Pancreas (tissue), 10 donors: ENCODE data around the gene CA4. TPM values are rescaled to one million over a fixed set of nuclear protein-coding genes. Genes with fewer than 3 reads are reported as not detected.
"Not testable (repeated sequence)": the region's sequence is repeated elsewhere in the genome, so short reads cannot be mapped to it uniquely, and the experiment has no call there.

Experiments
- ATAC-seq, 4 donors: fragments of 200-7000 bp; cut with Tn5 transposase; one replicate each; pipeline versions ENCODE4 v1.8.0 to v1.9.1; 2020; ENCODE audit warnings: mild to moderate bottlenecking in 4 of 4, moderate library complexity in 4 of 4
- DNase-seq, 6 donors: peaks; one replicate each; pipeline ENCODE4 v3.0.0-alpha.2; 2020
- FAIRE-seq: peaks from 2 replicates; lab custom pipeline; 2012; peaks lifted over from hg19 to GRCh38; lab: Jason Lieb, UNC
- H3K27ac ChIP-seq, 4 donors: fragments of 200-600 bp; sonication (generic); 1 replicate in 3 of 4; 2 replicates in 1 of 4; pipeline versions ENCODE4 v1.5.0 to v1.8.0; 2020
- H3K27me3 ChIP-seq, 4 donors: fragments of 200-600 bp; one replicate each; pipeline ENCODE4 v1.8.0; 2021
- H3K36me3 ChIP-seq, 3 donors: fragments of 200-600 bp; sonication (generic) in 1 of 3; one replicate each; pipeline versions ENCODE4 v1.5.0 to v1.8.0; 2020 to 2021
- H3K4me1 ChIP-seq, 3 donors: fragments of 200-600 bp; one replicate each; pipeline ENCODE4 v1.8.0; 2021
- H3K4me3 ChIP-seq, 4 donors: fragments of 200-600 bp; sonication (generic) in 2 of 4; one replicate each; pipeline versions ENCODE4 v1.5.0 to v1.8.0; 2020 to 2021
- H3K9me3 ChIP-seq, 4 donors: fragments of 200-600 bp; one replicate each; pipeline ENCODE4 v1.8.0; 2021
- WGBS, 2 donors: extraction: QIAGEN DNeasy Blood & Tissue Kit; methylation state at CpG; one replicate each; pipeline ENCODE4 v1.1.7; 2013; 5-methylcytosine and 5-hydroxymethylcytosine counted together
- intact Hi-C, 3 donors: fragments of 100-400 bp; cut with DNase I; formaldehyde crosslinking; loops; one replicate each; pipeline versions ENCODE4 v1.11.1 to v1.14.2; 2022
- polyA plus RNA-seq, 2 donors: library from polyadenylated mRNA; stranded (reverse); fragments of 200-250 nt; gene quantifications; one replicate each; pipeline ENCODE4 v1.2.3, GENCODE V29; 2013
- total RNA-seq, 6 donors: library from RNA; stranded (reverse); fragmentation: NEBNext Ultra II Directional in 4 of 6; extraction: Animal tissue kit (Norgen Biotek cat#: 25700) in 4 of 6; gene quantifications; one replicate each; pipeline versions ENCODE4 v1.2.1 to v1.2.4, GENCODE V29; 2021 to 2023
- TF ChIP-seq, protein P1 (sequence below), 4 donors: fragments of 200-600 bp; sonication (generic) in 3 of 4; IDR thresholded peaks; one replicate each; pipeline versions ENCODE4 v1.5.0 to v1.8.0; 2021; ENCODE audit warnings: antibody characterized with exemption in 4 of 4
- donor health status: healthy with polysubstance abuse.
- donor health status: DM: no; HTN: no; CAD: no; lungs with moderate emphysema.
- donor health status: DM: no; HTN: no; CAD: no.
- donor health status: control.
- donor health status: control.
- donor health status: Bipolar disorder and iron deficiency.
- donor health status: DM: yes; HTN: yes; CAD: no.
- donor health status: DM: no; HTN: no; CAD: no.
- donor health status: DM: no; HTN: no; CAD: no.
- donor health status: DM: yes; HTN: yes; CAD: no.

Gene CA4
- 10 to 100 TPM in 5 of 6 donors, 1 to 10 TPM in 1; 7.5 to 22.5 (median 18.5) TPM for total RNA-seq
- polyA plus RNA-seq: 10 to 100 TPM; 32.0 to 75.7 TPM

DNA sequence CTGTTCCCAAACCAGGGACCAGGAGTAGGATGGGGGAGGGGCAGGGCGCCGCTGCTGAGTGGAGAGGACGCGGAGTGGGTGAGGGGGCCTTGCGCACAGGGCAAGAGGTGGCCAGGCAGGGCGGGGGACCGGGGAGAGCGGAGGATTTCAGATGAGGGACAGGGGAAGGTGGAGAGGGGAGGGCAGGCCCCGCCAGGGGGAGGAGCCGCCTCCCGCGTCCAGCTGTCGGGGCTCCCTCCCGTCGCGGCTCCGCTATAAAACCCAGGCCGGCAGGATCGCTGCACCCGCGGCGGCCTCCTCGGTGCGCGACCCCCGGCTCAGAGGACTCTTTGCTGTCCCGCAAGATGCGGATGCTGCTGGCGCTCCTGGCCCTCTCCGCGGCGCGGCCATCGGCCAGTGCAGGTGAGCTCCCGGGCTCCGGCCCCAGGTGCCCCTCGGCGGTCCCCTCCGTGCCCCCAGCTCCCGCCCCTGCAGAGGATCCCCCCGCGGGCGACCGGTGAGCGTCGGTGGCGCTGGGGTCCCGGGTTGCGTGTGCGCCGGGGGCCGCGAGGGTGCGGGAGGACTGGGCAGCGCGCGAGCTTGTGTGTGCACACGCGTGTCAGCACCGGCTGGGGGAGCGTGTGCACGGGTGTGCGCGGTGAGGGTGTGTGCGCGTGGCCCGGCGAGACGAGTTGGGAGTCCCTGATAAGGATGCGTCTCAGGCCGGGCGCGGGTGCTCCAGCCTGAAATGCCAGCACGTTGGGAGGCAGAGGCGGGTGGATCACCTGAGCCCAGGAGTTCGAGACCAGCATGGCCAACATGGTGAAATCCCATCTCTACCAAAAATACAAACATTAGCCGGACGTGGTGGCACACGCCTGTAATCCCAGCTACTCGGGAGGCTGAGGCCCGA is at the start of gene CA4:
Gene CA4, plus strand, starts transcription at position 283 of the 892 bp plus-strand sequence. Its CDS starts 62 bp downstream, at position 345.
- H3K4me1 ChIP-seq: peaks cover 0 to 7% (median 0%) of the 10 kb centered on the region in 3 donors
- FAIRE-seq: no peak
- TF ChIP-seq, protein P1, sequence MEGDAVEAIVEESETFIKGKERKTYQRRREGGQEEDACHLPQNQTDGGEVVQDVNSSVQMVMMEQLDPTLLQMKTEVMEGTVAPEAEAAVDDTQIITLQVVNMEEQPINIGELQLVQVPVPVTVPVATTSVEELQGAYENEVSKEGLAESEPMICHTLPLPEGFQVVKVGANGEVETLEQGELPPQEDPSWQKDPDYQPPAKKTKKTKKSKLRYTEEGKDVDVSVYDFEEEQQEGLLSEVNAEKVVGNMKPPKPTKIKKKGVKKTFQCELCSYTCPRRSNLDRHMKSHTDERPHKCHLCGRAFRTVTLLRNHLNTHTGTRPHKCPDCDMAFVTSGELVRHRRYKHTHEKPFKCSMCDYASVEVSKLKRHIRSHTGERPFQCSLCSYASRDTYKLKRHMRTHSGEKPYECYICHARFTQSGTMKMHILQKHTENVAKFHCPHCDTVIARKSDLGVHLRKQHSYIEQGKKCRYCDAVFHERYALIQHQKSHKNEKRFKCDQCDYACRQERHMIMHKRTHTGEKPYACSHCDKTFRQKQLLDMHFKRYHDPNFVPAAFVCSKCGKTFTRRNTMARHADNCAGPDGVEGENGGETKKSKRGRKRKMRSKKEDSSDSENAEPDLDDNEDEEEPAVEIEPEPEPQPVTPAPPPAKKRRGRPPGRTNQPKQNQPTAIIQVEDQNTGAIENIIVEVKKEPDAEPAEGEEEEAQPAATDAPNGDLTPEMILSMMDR (IDR thresholded peaks at IDR 0.05): no peak
- H3K36me3 ChIP-seq: no peaks in the 10 kb centered on the region
- intact Hi-C loops: no loop called here
- H3K27me3 ChIP-seq: peaks cover 0 to 9% (median 3%) of the 10 kb centered on the region in 4 donors
- no peaks in the 10 kb centered on the region for H3K9me3 ChIP-seq
- DNase-seq: peak in 3 of 6 donors; percentile 41 to 80 (median 50)
- peak within 1 kb of the TSS; percentile 7 to 44 (median 30) for H3K4me3 ChIP-seq
- peak in 3 of 4 donors; percentile 43 to 58 (median 43) for ATAC-seq
- H3K27ac ChIP-seq: peak within 1 kb of the TSS in 2 of 4 donors; percentile 5 to 17
- WGBS, 2 donors: 3 to 4% methylated on average over 57 to 81 of the region's 81 CpGs

DNA sequence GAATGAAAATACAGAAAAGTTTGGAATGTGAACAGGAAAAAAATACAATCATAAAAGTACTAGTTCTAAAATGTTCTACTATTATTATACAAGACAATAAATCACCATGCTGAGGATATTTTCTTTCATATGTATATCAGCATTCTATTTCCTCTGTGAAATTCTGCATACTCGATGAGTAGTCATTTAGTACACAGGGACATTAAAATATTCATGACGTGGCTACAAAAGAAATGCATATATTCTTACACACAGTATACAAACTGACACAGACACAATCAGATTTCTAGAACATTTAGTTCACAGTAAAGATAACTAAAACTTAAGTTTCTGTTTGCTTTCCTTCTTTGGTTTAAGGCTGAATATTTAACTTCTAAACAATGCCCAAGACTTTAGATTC is 49.2 kb upstream of the CA4 start:
- DNase-seq, H3K4me1 ChIP-seq, H3K27ac ChIP-seq, ATAC-seq, H3K27me3 ChIP-seq, H3K9me3 ChIP-seq, intact Hi-C loops, FAIRE-seq, H3K4me3 ChIP-seq, H3K36me3 ChIP-seq: not testable (repeated sequence)
- WGBS, 2 donors: 91% methylated on average over 1 of the region's 2 CpGs; no CpG with 5 or more reads in 1 of the 2 donors

DNA sequence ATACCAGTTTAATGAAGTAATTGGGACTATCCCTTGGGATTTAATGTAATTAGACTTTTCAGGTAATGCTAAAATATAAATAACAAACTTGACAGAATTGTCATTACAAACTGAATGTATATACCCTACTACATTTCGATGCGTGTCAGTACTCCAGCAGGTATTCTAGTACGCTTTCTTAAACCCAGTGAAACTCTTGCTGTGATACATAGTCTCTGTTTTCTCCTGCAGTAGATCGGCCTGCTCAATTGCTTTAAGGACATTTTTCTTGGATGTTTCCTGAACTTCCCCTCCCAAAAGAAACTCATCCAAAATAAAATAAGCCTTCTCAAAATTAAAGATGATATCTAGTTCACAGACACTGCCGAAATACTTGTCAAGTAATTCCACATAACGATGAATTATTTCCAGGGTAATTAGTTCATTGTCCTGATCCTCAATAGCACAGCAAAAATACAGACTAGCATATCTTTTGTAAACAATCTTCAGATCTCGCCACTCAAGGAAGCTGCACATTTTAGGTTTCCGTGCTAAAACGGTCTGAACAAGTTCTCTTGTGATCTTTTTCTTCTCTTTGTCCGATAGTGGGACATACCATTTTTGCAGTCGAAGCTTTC is 47.6 kb upstream of the CA4 start:
- WGBS, 2 donors: 65 to 67% methylated on average over 11 of the region's 11 CpGs
- H3K4me1 ChIP-seq, DNase-seq, H3K36me3 ChIP-seq, H3K9me3 ChIP-seq, ATAC-seq, FAIRE-seq, H3K27me3 ChIP-seq, intact Hi-C loops: not testable (repeated sequence)
- H3K27ac ChIP-seq: peak overlapping the region in 1 of 4 donors; percentile 50
- H3K4me3 ChIP-seq: peak overlapping the region in 1 of 4 donors; percentile 14

DNA sequence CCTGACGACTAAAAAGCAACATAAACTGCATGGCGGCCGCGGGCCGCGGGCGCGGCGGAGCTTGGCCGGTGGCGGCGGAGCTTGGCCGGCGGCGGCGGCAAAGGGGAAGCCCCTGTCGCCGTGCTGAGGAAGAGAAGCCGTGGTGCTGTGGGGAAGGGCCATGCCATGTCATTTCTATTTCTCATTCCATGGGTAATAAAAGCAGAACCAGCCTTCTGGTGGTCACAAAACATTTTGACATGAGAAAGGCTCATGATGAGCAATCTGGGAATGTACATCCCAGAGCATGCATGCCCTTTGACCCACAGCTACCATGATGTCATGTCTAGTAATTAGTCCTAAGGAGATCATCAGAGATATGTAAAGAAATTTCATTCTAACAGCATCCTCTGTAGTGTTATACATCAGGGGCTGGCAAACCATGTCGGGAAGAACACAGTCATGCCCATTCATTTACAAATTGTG is 47.1 kb upstream of the CA4 start:
- H3K4me1 ChIP-seq: no peaks in the 10 kb centered on the region
- TF ChIP-seq, protein P1 (IDR thresholded peaks at IDR 0.05): no peak
- 43 to 45% methylated on average over 19 to 20 of the region's 20 CpGs for WGBS, 2 donors
- FAIRE-seq (no peak), DNase-seq (no peak), ATAC-seq (peak in 3 of 4 donors; percentile 31 to 81 (median 66))
- no peaks in the 10 kb centered on the region for H3K9me3 ChIP-seq
- H3K27me3 ChIP-seq: no peaks in the 10 kb centered on the region
- H3K36me3 ChIP-seq: no peaks in the 10 kb centered on the region
- intact Hi-C loops: no loop called here
- H3K27ac ChIP-seq: peak overlapping the region in 1 of 4 donors; percentile 50
- peak overlapping the region in 1 of 4 donors; percentile 14 for H3K4me3 ChIP-seq

DNA sequence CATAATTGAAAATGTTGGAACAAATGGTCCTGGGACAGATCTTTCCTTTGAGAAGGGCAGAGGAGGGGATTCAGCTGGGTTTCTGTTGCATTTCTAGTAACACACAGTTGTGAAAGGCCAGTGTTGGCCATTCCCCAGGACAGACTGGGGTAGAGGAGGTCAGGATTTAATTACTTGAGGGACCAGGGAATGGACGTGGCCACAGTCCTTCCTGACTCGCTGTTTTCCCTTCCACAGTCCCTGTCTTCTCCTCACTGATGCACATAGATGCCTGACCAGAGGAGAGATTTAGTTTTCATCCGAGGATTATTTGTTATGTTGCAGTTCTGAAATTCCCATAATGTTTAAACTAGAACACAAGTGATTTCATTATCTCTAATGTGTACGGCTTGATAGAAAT is 45.8 kb upstream of the CA4 start:
- ATAC-seq (no peak), FAIRE-seq (no peak), DNase-seq (no peak)
- no peak overlapping the region for H3K4me3 ChIP-seq
- H3K9me3 ChIP-seq: no peaks in the 10 kb centered on the region
- no peaks in the 10 kb centered on the region for H3K4me1 ChIP-seq
- H3K27ac ChIP-seq: no peak overlapping the region
- intact Hi-C loops: no loop called here
- TF ChIP-seq, protein P1 (IDR thresholded peaks at IDR 0.05): no peak
- H3K36me3 ChIP-seq: no peaks in the 10 kb centered on the region
- WGBS, 2 donors: 61 to 62% methylated on average over 4 of the region's 4 CpGs
- no peaks in the 10 kb centered on the region for H3K27me3 ChIP-seq
